SH-SY5Y (cell line): ENCODE data around the gene CACNA2D4.

Experiments used
- GATA2 ChIP-seq: IDR thresholded peaks from 2 replicates; pipeline ENCODE4 v1.6.1; 2011; ENCODE audit warnings: mild to moderate bottlenecking, low read depth, low read length
- GATA3 ChIP-seq: IDR thresholded peaks from 2 replicates; pipeline ENCODE4 v1.6.1; 2011; ENCODE audit warnings: low read depth, mild to moderate bottlenecking, low read length, moderate library complexity

DNA sequence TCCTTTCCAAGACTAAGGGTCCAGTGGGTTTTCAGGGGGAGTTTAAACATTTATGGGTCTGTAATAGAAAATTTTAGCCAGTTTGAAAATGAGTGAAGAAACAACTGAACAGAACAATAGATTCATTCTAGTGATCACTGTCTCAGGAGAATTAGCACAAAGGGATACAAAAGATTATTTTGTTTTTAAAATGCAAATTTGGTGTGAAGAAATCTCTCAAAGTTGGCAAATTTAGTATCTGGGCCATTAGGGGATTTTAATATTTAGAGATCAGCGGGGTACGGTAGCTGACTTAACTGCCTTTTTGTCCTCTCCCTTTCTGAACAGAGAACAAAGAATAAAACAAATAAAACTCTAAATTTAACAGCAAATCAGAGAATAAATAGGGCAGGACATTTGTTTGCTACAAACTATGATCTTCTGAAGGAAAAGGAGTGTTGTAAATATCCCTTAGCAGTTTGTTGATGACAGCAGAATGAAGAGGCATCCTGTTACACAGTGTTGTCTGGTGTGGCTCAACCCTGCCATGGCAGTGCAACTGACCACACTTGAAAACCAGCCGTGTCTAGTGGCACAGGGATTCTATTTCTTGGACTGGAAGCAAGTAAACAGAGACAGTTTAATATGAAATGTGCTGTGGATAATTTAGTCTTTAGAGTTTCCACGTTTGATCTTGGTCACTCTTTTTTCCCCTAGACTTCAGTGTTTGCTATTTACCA, 144.4 kb downstream of the CACNA2D4 start:
- TF ChIP-seq GATA2: no peak
- no peak for TF ChIP-seq GATA3
